ENCODE data around the gene SLC22A14. TPM values are rescaled to one million over a fixed set of nuclear protein-coding genes. Genes with fewer than 3 reads are reported as not detected.

Gene SLC22A14
- total RNA-seq (2022; extraction: Qiagen RNA extraction) = 0.05 to 0.06 TPM (median 0.06 TPM) in 4 of 5 replicates, not detected in the other

GRCh38 chr3:38281895-38282686, at the start of gene SLC22A14:
Gene SLC22A14, plus strand, starts transcription at chr3:38282294. Its CDS starts 23,733 bp downstream, at chr3:38306027.

GRCh38 chr3:38265604-38266307, 16.3 kb upstream of the SLC22A14 start, which contains the start of gene SLC22A13:
Gene SLC22A13, plus strand, starts transcription at chr3:38265812. Its CDS starts 49 bp downstream, at chr3:38265861.

GRCh38 chr3:38346587-38347410, 64.7 kb downstream of the SLC22A14 start, which contains the start of gene XYLB:
Gene XYLB, plus strand, starts transcription at chr3:38346785. Its CDS starts 84 bp downstream, at chr3:38346869.

Other genes starting within 250 kb of the SLC22A14 start
- 0.02 to 0.09 TPM (median 0.05 TPM) in 5 replicates for gene DLEC1, start 243.1 kb upstream of the SLC22A14 start, total RNA-seq (2022; extraction: Qiagen RNA extraction)
- 41.2 to 47.1 TPM (median 45.2 TPM) in 5 replicates for gene ACAA1, start 145.2 kb upstream of the SLC22A14 start, total RNA-seq (2022; extraction: Qiagen RNA extraction)
- gene MYD88, start 143.6 kb upstream of the SLC22A14 start, total RNA-seq (2022; extraction: Qiagen RNA extraction) = 21.9 to 25.5 TPM (median 23.5 TPM) in 5 replicates
- 27.9 to 45.9 TPM (median 33.7 TPM) in 5 replicates for gene OXSR1, start 116.8 kb upstream of the SLC22A14 start, total RNA-seq (2022; extraction: Qiagen RNA extraction)
- 0.05 to 0.06 TPM in 2 of 5 replicates, not detected in the others for gene SLC22A13, start 16.5 kb upstream of the SLC22A14 start, total RNA-seq (2022; extraction: Qiagen RNA extraction)
- 3.2 to 4.9 TPM (median 3.6 TPM) in 5 replicates for gene XYLB, start 64.5 kb downstream of the SLC22A14 start, total RNA-seq (2022; extraction: Qiagen RNA extraction)
- 2.0 to 3.1 TPM (median 3.0 TPM) in 5 replicates for gene ACVR2B, start 171.6 kb downstream of the SLC22A14 start, total RNA-seq (2022; extraction: Qiagen RNA extraction)
- gene EXOG, start 214.0 kb downstream of the SLC22A14 start, total RNA-seq (2022; extraction: Qiagen RNA extraction) = 8.5 to 19.9 TPM (median 10.9 TPM) in 5 replicates